GM18907 (cell line): ENCODE measurements around the gene FAM171A1.
"Not testable (repeated sequence)": the region's sequence is repeated elsewhere in the genome, so short reads cannot be mapped to it uniquely, and the experiment has no call there.

Experiments
- ATAC-seq: cut with Tn5 transposase; IDR thresholded peaks from one replicate; pipeline ENCODE4 v1.9.1; 2021; ENCODE audit warnings: mild to moderate bottlenecking, moderate library complexity; ENCODE audit not compliant: unreplicated experiment

The FAM171A1 gene

DNA sequence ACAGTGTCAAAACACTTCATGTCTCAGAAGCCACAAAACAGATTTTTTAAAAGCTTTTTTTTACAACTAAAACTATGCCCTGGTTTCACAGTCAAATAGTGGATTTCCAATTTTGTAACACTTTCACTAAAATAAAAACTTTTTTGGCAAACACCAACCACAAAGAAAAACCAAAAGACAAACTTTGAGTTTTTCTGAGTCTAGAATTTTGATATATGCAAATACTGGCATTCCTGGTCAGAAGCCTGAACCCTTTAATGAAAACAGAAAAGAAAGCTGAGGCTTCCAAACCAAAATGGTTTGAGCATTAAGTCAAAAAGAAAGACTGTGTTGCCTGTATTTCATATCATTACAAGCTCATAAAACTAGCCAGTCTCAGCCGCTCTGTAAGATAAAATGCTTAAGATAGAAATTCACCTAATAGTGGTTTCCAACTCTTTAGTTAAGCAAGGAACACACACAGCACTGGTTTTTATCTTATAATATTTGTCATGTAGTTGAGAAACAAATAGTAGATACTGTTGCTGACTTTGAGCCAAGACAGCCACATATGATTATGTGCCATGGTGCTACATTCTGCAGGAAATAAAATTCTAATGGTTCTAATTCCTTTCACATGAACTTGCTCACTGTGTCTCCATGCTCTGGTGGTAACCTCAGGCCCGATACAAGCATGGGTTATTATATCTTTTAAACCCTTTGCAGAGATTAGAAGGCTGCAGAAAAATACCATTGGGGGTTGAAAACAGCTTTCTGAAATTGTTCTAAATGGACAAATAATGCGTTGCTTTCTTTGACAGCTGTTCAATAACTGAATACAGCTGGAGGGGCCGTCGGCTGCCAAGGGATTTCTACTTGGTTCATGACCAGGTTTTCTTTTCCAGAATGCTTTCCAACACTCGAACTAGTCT lies 49.4 kb downstream of the FAM171A1 start:
- no peak for ATAC-seq

DNA sequence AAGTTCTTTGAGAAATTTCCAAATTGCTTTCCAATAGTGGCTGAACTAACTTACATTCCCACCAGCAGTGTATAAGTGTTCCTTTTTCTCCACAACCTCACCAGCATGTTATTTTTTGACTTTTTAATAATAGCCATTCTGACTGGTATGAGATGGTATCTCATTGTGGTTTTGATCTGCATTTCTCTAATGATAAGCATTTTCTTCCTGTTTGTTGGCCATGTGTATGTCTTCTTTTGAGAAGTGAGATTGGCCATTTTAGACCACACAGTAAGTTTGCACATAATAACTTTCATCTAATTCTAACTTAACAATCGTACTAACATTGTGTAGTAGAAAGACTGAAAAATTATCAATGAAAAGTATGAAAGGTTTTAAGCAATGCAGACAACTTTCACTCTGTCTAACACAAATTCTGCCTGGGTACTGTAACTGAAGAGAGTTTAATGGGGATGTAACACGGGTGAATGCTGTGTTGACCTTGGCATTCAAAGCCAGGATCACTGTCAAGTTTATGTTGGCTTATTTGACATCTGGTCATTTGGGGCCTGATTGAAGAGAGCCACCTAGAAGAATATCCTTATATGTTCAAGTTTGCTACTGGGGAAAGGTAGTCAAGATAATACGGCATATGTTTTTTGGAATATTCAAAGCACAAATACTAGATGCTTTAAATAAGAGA lies 50.4 kb downstream of the FAM171A1 start:
- ATAC-seq, result no peak

DNA sequence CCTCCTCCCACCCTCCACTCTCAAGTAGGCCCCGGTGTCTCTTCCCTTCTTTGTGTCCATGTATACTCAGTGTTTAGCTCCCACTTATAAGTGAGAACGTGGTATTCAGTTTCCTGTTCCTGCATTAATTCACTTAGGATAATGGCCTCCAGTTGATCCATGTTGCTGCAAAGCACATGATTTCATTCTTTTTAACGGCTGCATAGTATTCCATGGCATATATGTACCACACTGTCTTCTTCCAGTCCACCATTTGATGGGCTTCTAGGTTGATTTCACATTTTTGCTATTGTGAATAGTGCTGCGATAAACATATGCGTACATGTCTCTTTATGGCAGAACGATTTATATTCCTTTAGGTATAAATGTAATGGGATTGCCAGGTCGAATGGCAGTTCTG lies 51.0 kb downstream of the FAM171A1 start:
- no peak for ATAC-seq

DNA sequence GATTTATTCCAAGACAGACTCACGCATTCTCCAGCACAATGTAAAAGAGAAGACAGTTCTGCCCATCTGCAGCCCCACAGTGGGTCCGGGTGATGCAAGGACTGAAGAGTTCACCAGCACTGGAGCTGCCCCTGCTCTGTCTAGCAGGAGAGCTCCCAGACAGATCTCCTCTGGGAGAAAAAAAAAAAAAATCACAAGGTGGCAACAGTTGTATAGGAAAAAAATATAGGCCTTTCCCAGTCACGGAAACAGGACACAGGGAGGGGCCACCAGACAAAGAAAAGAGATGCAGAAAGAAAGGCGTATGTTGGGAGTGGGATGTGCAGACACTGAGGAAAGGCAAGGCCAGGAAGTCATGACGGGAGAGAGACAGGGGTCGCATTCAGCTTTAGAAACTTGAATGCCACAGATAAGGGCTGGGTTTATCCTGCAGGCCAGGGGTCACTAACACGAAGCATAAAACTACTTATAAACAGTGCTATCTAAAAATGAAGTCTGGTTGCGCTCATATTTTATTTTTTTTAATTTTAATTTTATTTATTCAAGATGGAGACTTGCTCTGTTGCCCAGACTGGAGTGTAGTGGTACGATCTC lies 54.1 kb downstream of the FAM171A1 start:
- no peak for ATAC-seq

DNA sequence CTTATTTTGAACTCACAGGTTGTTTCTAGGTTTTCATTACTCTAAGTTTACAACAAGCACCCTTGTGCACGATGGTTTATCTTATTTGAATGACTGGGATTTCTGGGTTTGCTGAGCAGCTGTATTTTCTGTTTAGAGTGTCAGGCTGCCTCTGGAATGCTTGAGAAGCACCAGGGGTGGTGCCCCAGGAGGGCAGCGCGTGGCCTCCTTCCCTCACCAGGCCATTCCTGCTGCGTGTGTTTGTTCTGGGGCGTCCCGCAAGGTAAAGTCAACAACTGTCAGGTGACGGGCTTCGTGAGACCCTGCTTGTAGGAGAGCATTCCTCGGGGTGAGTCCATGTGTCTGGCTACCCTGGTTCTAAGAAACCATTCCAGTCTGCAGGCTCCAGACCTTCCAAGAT lies 54.9 kb downstream of the FAM171A1 start:
- ATAC-seq, result no peak

DNA sequence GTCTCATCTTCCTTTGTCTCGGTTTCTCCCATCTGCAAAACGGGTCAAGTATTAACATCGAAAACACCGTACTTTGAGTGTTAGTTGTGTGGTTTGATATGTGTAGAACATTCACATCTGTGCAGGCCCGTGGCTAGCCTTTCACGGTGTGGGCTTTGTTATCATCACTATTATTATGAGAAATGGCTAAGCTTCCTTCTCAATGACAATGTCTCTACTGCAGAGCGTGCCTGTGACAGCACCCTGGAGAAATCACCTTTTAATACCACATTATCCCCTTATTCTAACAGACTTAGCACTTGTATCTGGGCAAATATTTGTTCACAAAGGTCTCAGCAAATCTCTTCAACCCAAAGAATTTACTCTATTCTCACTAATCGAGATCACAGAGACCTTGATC lies 55.8 kb downstream of the FAM171A1 start:
- ATAC-seq, result no peak

DNA sequence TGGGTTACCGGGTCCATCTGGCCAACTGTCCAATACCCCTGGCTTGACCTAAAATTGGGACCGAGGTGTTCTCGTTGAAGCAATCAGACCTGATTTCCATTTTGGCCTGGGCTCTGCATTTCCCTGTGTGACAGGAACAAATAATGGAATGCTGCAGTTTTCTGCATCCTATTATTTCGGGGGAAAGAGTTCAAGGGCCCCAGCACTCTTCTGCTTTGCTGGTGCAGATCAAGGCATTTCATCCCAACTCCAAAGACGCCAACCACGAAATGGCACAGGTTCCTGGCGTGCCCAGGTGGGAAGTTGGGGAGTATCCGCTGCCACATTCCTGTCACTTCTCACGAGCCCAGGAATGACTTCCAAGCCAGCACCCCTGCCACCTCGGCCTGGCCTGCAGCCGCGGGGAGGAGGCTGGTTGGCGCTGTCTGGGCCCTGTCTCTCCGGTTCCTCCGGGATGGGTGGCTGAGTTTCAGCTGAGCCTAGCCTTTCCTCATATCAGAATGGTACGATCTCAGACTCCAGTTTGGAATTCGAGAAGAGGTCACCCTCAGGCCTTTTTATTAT lies 56.5 kb downstream of the FAM171A1 start:
- ATAC-seq, result no peak

DNA sequence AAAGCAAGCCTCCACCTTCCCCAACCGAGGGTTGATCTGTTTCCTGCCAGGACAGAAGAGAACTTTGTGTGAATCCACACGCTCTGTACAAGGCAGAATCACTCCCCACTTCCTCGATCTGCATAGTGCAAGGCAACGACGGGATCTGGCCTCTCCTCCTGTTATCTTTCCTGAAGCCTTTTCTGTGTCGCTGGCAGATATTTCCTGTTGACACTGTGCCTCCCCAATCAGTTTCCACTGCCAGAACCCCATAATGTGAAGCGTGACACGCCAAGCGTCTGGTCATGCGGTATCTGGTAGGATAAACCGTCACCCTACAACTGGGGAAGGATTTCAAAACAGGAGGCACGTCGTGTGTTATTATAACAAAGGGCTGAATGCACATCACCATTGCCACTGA lies 57.2 kb downstream of the FAM171A1 start:
- ATAC-seq, result no peak

DNA sequence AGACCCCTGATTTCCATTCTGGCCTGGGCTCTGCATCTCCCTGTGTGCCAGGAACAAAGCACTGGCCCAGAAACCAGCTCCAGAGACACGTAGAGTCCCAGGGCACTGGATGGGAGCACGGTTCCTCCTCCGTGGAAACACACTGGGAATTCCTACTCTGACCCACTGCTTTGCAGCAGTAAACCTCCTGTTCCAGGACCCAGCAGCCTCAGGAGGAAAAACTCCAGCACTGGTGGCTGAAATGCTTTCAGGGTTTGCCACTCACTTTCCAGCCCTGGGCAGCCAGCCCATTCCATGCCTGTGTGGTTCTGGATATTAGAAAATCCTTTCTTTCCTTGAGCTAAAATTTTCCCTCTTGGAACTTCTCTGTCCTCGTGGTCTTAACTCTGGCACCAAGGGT lies 58.0 kb downstream of the FAM171A1 start:
- no peak for ATAC-seq

DNA sequence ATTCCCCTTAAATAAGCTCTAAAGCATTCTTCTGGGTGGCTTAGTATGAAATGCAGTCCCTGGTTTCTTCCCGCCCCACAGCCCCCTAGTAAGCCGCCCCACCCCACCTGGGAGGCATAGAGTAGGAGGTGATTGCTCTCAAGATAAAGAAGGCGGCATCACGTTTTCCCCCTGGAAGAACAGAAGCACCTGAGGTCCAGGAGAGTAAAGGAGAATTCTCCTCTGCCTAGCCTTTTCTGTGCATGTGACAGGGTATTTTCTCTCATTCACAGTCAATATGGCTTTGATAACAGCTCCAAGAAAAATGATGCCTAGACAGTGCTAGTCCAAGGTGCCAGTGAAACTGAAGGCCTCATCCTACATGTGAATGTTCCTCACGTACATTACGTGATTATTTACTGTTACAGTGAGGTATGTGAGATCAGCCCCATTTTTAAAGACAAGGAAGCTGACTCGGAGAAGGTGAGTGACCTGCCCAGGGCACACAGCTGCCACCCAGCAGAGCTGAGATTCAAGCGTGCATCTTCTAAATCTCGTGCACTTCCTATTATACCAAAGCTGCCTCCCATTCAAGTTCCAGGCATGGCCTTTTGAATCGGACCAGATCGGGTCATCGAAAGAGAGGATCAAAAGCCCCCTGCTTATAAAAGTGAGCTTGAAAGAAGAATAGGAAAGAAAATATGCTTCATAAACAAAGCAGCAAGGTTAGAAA lies 59.4 kb downstream of the FAM171A1 start:
- no peak for ATAC-seq

DNA sequence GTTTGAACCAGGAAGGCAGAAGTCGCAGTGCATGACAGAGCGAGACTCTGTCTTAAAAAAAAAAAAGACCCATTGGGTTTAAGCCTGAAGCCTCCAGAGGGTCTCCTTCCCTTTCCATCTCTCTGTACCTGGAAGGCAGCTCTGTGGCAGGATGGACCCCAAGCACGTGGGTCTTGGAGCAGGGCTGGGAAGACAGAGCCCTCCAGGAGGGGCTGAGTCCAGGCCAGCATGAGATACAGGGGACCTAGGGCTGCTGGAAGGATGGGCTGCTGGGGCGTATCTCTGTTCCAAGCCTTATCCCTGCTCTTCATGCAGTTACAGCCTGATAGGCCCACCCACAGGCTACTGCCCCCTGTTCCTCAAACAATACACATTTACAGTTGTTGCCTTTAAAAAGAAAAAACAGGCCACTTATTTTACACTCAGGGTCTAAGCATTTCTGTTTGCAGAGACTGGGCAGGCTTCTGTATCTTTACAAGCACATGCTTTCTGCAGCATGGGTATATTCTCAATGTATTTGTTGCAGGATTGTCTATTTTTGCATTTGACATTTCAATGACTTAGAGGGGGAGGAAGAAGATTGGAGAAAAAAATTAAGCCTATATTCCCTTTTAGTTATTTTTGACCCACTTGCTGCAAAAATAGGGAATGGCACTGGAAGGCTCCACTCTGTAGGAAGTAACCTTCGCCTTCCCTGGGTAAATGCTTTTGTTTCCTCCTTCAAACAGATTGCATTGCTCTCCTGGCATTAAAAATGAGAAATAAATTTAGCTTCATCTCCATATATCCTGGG lies 60.1 kb downstream of the FAM171A1 start:
- no peak for ATAC-seq

DNA sequence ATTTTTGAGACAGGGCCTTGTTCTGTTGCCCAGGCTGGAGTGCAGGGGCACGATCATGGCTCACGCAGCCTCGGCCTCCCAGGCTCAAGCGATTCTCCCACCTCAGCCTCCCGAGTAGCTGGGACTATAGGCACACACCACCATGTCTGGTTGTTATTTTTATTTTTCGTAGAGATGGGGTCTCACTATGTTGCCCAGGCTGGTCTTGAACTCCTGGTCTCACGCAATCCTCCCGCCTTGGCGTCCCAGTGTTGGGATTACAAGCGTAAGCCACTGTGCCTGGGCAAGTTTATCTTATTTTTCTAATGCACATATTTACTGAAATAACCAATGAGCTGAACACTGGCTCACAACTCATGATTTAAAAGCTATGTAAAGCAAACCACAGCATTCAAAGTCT lies 61.9 kb downstream of the FAM171A1 start:
- no peak for ATAC-seq

DNA sequence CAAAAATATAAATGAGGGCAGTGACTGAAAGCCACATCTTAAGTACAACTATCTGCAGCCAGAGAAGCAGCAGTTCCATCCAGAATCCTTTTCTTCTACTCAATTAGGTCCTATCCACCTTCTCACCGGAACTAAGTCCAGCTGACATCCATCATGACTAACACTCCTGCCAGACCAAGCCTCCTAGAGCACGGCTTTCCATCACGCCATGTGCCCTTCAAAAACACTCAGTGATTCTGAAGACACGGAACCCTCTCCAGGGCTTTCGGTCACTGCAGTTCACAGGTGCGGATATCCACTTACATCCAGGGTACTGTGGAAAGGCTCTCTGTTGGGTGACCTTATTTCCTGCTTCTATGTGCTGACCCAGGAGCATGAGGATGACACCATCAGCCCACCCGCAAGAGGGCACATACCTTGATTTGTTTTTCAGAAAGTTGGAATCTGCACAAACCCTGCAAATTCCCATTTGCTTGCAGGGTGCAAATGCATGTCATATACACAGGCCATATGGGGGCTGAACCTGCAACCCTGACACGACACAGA lies 64.3 kb downstream of the FAM171A1 start:
- ATAC-seq, result no peak

DNA sequence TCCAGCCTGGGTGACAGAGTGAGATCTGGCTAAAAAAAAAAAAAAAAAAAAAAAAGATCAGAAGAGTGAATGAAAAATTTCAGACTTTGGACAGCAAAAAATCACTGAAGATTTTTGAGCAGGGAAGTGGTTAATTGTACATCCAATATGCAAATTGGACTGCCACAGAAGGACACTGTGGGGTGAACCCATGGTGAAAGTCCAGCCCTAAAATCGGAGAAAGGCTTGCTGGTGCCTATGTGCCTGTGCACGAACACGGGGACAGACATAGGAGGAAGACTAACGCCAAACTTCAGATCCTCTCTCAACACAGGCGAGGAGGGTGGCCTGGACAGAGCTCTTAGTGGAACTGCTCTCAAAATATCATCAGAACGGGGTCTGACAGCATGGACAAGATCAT lies 65.5 kb downstream of the FAM171A1 start:
- ATAC-seq, result no peak

DNA sequence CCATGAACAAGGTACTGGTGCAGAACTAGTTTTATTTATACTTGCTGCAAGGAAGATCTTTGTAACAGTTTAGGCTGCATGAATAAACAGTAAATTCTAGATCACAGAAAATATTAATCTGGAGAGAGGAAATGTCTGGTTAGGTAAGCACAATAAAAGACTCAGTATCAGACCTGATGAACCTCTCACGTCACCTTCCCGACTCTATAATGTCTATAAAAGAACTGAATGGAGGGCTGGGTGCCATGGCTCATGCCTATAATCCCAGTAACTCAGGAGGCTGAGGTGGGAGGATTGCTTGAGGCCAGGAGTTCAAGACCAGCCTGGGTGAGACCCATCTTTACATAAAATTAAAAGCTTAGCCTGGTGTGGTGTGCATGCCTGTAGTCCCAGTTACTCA lies 65.9 kb downstream of the FAM171A1 start:
- ATAC-seq, result no peak

DNA sequence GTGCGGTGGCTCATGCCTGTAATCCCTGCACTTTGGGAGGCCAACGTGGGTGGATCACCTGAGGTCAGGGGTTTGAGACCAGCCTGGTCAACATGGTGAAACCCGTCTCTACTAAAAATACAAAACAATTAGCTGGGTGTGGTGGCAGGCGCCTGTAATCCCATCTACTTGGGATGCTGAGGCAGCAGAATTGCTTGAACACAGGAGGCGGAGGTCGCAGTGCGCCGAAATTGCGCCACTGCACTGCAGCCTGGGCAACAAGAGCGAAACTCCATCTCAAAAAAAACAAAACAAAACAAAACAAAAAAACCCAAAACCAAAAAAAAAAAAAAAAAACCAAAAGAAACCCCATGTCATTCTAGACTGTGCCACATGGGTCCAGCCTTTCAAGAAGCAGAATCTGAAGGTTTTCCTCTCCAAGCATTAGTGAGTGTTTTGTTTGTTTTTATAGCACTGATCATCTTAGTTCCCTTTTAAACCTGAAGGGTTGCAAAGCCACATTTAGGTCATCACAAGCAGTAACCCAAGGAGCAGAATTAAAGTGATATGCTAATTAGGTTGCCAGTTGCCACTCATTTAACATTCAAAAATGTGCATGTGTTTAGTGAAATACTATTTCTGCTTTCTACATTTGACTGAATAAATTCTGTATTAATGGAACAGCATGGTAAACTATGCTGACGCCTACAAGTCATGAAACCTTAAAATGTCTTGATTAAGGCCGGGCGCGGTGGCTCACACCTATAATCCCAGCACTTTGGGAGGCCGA lies 68.7 kb downstream of the FAM171A1 start:
- ATAC-seq, result not testable (repeated sequence)

DNA sequence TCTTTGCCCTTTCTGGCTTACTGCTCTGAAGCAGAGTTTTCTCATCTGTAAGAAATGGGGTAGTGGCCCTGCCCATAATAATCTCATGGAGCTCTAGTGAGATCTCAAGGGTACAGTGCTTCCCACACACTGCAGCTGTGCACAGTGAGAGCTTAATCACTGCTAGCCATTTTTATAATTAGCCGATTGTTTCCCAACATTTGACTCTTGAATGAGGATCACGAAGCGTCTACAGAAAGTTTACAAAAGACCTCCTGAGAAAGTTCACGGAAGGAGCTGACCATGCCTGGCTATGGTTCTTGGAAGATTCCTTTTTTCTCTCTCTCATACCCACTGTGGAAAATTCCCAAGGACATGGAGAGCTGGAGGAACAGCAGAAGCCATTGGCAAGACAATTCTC lies 70.4 kb downstream of the FAM171A1 start:
- no peak for ATAC-seq

DNA sequence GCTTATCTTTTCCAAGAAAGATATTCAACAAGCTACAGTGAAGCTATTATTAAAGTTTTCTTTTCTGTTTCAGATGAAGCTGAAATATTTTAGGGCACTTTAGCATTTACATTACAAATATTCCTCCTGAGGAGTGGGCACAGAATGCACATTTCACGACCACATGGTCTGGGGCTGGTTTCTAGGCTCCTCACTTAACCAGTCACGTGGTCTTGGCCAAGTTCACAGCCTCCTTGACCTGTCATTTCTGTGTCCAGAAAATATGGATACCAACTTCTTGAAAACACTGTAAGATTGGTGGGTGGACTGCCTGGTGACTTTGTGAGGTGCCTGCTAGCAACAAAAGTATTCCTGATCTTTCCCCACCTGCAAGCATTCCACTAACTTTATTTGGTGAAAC lies 70.9 kb downstream of the FAM171A1 start:
- no peak for ATAC-seq

DNA sequence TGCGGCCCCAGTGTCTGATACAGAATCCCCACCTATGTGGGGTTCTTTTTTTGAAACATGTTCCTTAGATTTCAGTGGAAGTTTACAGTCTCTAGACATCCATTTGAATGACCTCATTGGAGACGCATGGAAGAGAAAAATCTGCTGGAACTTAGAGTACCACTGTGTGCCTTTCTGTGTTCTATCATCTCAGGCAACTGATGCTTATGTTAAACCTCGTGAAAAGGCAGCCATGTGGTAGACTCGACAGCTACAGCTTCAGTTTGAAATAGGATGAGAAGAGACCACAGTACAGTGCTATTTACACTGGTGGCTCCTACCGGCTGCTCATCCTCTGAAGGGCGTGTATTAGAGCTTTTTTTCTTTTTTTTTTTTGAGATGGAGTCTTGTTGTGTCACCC lies 74.4 kb downstream of the FAM171A1 start:
- no peak for ATAC-seq
